H7 (cell line): ENCODE measurements around the gene KCNK4. TPM values are rescaled to one million over a fixed set of nuclear protein-coding genes. Genes with fewer than 3 reads are reported as not detected.

Experiments used
- DNase-seq: peaks from one replicate; pipeline ENCODE4 v3.0.0; 2012
- H3K27me3 ChIP-seq: 2 replicates; pipeline ENCODE4 v1.6.0; 2011; ENCODE audit warnings: mild to moderate bottlenecking, low read length; ENCODE audit not compliant: control insufficient read depth, insufficient read depth
- H3K36me3 ChIP-seq: replicated peaks from 2 replicates; pipeline ENCODE4 v1.5.1; 2011; ENCODE audit warnings: low read length; ENCODE audit not compliant: control insufficient read depth, insufficient read depth
- H3K4me3 ChIP-seq: 2 replicates; pipeline ENCODE4 v1.5.1; 2011; ENCODE audit warnings: low read depth, mild to moderate bottlenecking, control low read depth, low read length, moderate library complexity; ENCODE audit not compliant: insufficient read depth
- total RNA-seq: library from RNA; depleted of rRNA; stranded (reverse); fragments of >200 nt; shearing (Covaris generic); gene quantifications from 2 replicates; pipeline ENCODE4 v1.2.3, GENCODE V29; 2014; rRNA removed

Gene KCNK4
- total RNA-seq, 1 experiment from 2014 or later: not detected

DNA sequence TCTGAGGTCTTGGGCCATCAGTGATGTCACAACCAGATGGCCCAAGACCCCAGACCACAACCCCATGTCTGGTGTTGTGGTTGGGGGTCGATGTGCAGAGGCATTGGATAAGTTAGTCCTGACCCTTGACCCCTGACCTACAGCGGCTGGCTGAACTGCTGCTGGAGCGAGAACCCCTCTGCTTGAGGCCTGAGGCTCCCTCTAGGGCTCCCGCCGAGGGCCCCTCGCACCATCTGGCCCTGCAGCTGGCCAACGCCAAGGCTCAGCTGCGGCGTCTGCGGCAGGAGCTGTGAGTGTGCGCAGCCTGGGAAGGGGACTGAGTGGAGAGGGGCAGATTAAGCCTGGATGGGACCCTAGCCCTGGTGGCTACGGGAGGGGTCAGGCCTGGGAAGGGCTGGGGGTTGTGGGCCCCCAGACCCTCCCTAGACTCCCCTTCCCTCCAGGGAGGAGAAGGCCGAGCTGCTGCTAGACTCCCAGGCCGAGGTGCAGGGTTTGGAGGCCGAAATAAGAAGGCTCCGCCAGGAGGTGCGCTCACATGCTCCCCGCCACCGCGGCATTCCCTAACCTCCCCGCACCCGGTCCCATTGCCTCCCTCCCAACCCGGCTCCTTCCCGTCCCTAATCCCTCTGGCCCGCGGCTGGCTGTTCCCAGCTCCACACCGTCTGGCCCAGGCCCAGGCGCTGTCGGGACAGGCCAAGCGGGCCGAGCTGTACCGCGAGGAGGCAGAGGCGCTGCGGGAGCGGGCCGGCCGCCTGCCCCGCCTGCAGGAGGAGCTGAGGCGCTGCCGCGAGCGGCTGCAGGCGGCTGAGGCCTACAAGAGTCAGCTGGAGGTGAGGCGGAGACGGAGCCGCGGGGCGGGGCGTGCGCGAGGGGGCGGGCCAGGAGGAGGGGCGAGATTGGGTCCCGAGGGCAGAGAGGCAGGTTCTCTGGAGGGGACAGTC is 51.0 kb downstream of the KCNK4 start:
- peak; percentile 99 for DNase-seq
- no peaks in the 10 kb centered on the region; the same call in 1 of the 2 replicates for H3K27me3 ChIP-seq
- no peaks in the 10 kb centered on the region for H3K36me3 ChIP-seq
- H3K4me3 ChIP-seq: peak overlapping the region; percentile 42

DNA sequence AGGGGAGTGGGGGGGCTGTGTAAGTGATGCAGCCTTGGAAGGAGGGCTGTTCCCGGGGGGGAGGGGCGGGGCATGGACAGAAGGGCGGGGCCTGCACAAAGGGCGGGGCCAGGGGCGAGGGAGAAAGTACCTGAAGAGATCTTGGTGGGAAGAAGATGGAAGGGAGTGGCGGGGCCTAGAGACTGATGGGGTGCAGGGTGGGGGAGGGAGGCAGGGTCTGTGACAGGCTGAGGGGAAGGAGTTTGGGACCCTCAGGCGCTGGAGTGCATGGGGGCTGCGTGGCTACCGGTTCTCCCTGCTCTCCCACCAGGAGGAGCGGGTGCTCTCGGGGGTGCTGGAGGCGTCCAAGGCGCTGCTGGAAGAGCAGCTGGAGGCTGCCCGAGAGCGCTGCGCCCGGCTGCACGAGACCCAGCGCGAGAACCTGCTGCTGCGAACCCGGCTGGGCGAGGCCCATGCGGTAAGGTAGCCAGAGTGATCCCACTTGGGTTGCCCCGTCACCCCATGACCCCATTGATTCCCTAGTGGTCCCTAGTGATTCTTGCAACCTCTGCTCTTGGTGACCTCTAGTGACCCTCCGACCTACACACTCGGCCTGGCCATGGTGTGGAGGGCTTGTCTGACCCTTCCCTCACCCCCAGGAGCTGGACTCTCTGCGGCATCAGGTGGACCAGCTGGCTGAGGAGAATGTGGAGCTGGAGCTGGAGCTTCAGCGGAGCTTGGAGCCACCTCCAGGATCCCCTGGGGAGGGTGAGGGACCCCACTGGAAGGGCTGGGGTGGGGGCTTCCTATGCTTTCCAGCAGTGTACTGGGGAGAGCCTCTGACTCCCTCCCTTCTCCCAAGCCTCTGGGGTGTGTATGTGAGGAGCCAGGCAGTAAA is 52.0 kb downstream of the KCNK4 start:
- Histone ChIP-seq H3K36me3 (no peaks in the 10 kb centered on the region), H3K4me3 (peak overlapping the region; percentile 28; the same call in 1 of the 2 replicates), H3K27me3 (no peaks in the 10 kb centered on the region; the same call in 1 of the 2 replicates)
- peak; percentile 50 for DNase-seq

GRCh38 chr11:64343767-64344559 is 52.9 kb downstream of the KCNK4 start:
- H3K4me3 ChIP-seq: no peak overlapping the region
- DNase-seq: peak; percentile 86
- H3K27me3 ChIP-seq: no peaks in the 10 kb centered on the region; the same call in 1 of the 2 replicates
- no peaks in the 10 kb centered on the region for H3K36me3 ChIP-seq

DNA sequence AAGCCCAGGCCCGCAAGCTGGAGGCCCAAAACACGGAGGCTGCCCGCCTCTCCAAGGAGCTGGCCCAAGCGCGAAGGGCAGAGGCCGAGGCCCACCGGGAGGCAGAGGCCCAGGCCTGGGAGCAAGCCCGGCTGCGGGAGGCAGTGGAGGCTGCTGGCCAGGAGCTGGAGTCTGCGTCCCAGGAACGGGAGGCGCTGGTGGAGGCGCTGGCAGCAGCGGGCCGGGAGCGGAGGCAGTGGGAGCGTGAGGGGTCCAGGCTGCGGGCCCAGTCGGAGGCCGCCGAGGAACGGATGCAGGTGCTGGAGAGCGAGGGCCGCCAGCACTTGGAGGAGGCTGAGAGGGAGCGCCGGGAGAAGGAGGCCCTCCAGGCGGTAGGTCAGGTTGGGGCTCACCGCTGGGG is 53.7 kb downstream of the KCNK4 start:
- Histone ChIP-seq H3K27me3 (no peaks in the 10 kb centered on the region; the same call in 1 of the 2 replicates), H3K4me3 (no peak overlapping the region), H3K36me3 (no peaks in the 10 kb centered on the region)
- no peak for DNase-seq

DNA sequence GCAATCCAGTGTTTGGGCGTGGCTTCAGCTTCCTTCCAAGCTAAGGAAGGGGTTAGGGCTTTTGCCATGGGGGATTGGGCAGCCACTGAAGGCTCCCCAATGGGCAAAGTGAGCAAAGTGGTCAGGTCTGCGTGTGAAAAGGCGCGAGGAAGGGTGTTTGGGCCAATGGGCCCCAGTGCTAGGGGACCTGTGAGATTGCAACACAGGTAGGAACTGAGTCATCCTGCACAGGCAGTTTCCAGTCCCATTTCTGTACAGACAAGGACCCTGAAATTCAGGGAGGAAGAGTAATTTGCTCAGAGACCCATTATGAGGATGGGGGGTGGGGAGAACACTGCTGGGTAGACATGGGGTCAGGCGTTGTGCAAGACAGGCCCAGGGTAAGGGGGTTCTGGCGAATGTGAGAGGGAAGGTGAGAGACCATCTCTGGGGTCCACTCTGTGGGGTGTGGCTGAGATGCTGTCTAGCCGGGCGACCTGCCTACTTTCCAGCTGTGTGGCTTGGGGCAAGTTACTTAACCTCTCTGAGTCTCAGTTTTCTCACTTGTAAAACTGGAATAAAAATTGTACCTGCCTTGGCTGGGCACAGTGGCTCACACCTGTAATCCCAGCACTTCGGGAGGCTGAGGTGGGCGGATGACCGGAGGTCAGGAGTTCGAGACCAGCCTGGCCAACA is 56.2 kb downstream of the KCNK4 start:
- Histone ChIP-seq H3K36me3 (no peaks in the 10 kb centered on the region), H3K27me3 (no peaks in the 10 kb centered on the region), H3K4me3 (no peak overlapping the region)
- DNase-seq: no peak

GRCh38 chr11:64348383-64349024 is 57.4 kb downstream of the KCNK4 start:
- no peaks in the 10 kb centered on the region for H3K36me3 ChIP-seq
- no peaks in the 10 kb centered on the region for H3K27me3 ChIP-seq
- no peak overlapping the region for H3K4me3 ChIP-seq
- DNase-seq: peak; percentile 79

GRCh38 chr11:64349025-64349387 is 57.9 kb downstream of the KCNK4 start:
- H3K4me3 ChIP-seq: no peak overlapping the region
- no peaks in the 10 kb centered on the region for H3K27me3 ChIP-seq
- H3K36me3 ChIP-seq: no peaks in the 10 kb centered on the region
- DNase-seq: no peak

- Histone ChIP-seq H3K36me3 (no peaks in the 10 kb centered on the region), H3K4me3 (no peak overlapping the region), H3K27me3 (no peaks in the 10 kb centered on the region)
- peak; percentile 47 for DNase-seq
Observed at GRCh38 chr11:64349404-64349803, 58.3 kb downstream of the KCNK4 start.

Other genes starting within 250 kb of the KCNK4 start
- 30.9 and 52.9 TPM in 2 replicates for gene MACROD1, start 125.2 kb upstream of the KCNK4 start, total RNA-seq
- 263 and 278 TPM in 2 replicates for gene STIP1, start 105.1 kb upstream of the KCNK4 start, total RNA-seq
- gene FERMT3, start 84.6 kb upstream of the KCNK4 start, total RNA-seq: 0.15 and 0.80 TPM in 2 replicates
- 75.6 and 76.0 TPM in 2 replicates for gene TRPT1, start 65.1 kb upstream of the KCNK4 start, total RNA-seq
- gene NUDT22, start 65.0 kb upstream of the KCNK4 start, total RNA-seq: 73.3 and 75.9 TPM in 2 replicates
- 12.0 and 18.0 TPM in 2 replicates for gene DNAJC4, start 60.8 kb upstream of the KCNK4 start, total RNA-seq
- 17.6 and 22.4 TPM in 2 replicates for gene VEGFB, start 56.7 kb upstream of the KCNK4 start, total RNA-seq
- gene FKBP2, start 50.2 kb upstream of the KCNK4 start, total RNA-seq: 62.0 and 63.8 TPM in 2 replicates
- 461 and 540 TPM in 2 replicates for gene PPP1R14B, start 44.4 kb upstream of the KCNK4 start, total RNA-seq
- 70.0 and 87.0 TPM in 2 replicates for gene PLCB3, start 39.8 kb upstream of the KCNK4 start, total RNA-seq
- 46.0 and 71.8 TPM in 2 replicates for gene BAD, start 6.6 kb upstream of the KCNK4 start, total RNA-seq
- 26.3 and 29.5 TPM in 2 replicates for gene GPR137, start 5.5 kb upstream of the KCNK4 start, total RNA-seq
- 0.38 and 1.00 TPM in 2 replicates for gene CATSPERZ, start 9.1 kb downstream of the KCNK4 start, total RNA-seq
- gene ESRRA, start 14.2 kb downstream of the KCNK4 start, total RNA-seq: 80.5 and 94.8 TPM in 2 replicates
- gene TRMT112, start 26.3 kb downstream of the KCNK4 start, total RNA-seq: 261 and 314 TPM in 2 replicates
- gene PRDX5, start 26.8 kb downstream of the KCNK4 start, total RNA-seq: 272 and 303 TPM in 2 replicates
- 7.7 and 9.9 TPM in 2 replicates for gene CCDC88B, start 48.9 kb downstream of the KCNK4 start, total RNA-seq
- gene RPS6KA4, start 67.9 kb downstream of the KCNK4 start, total RNA-seq: 16.0 and 17.6 TPM in 2 replicates